Uterus (tissue), 4 donors: ENCODE measurements around the gene ATXN2. TPM values are rescaled to one million over a fixed set of nuclear protein-coding genes. Genes with fewer than 3 reads are reported as not detected.
A peak's percentile ranks its signal among the peaks of the same experiment; 100 is the strongest.

Source experiments
- DNase-seq, 2 donors: peaks; one replicate each; pipeline ENCODE4 v3.0.0-alpha.2; 2019 to 2020
- H3K27ac ChIP-seq, 2 donors: fragments of 200-600 bp; sonication (generic); 1 replicate in 1 of 2; 2 replicates in 1 of 2; pipeline ENCODE4 v1.5.1; 2016 to 2018
- H3K27me3 ChIP-seq, 2 donors: fragments of 200-600 bp; sonication (generic); one replicate each; pipeline ENCODE4 v1.5.1; 2018 to 2019; ENCODE audit warnings: control low read depth in 1 of 2
- H3K36me3 ChIP-seq, 2 donors: fragments of 200-600 bp; sonication (generic); one replicate each; pipeline ENCODE4 v1.5.1; 2019; ENCODE audit warnings: control low read depth in 1 of 2
- H3K4me1 ChIP-seq, 2 donors: fragments of 200-600 bp; sonication (generic); one replicate each; pipeline ENCODE4 v1.5.1; 2018 to 2019; ENCODE audit warnings: control low read depth in 1 of 2
- H3K4me3 ChIP-seq, 2 donors: fragments of 200-600 bp; sonication (generic); 1 replicate in 1 of 2; 2 replicates in 1 of 2; pipeline ENCODE4 v1.5.1; 2018 to 2019; ENCODE audit warnings: mild to moderate bottlenecking in 1 of 2
- H3K9me3 ChIP-seq, 2 donors: fragments of 200-600 bp; sonication (generic); one replicate each; pipeline ENCODE4 v1.5.1; 2019; ENCODE audit warnings: control low read depth in 1 of 2
- POLR2A ChIP-seq, 2 donors: fragments of 450-650 bp; IDR thresholded peaks; one replicate each; pipeline ENCODE4 v1.6.1; 2016; ENCODE audit warnings: antibody characterized with exemption in 2 of 2, mild to moderate bottlenecking in 1 of 2, moderate library complexity in 1 of 2
- intact Hi-C: fragments of 100-400 bp; cut with DNase I; formaldehyde crosslinking; loops from one replicate; pipeline ENCODE4 v1.15.1; 2023; ENCODE audit warnings: low total_unique reads
- total RNA-seq, 4 donors: library from RNA; depleted of rRNA in 3 of 4; stranded (reverse); fragments of >200 nt in 3 of 4; gene quantifications; one replicate each; pipeline versions ENCODE4 v1.1.0 to v1.2.4, GENCODE V29; 2014 to 2023
- TF ChIP-seq, protein P1 (sequence below), 4 experiments: fragments of 200-600 bp in 2 of 4; fragments of 450-650 bp in 2 of 4; sonication (generic) in 2 of 4; IDR thresholded peaks; one replicate each; pipeline ENCODE4 v1.5.1; 2016 to 2019; ENCODE audit warnings: antibody characterized with exemption in 4 of 4, mild to moderate bottlenecking in 2 of 4, moderate library complexity in 1 of 4
- donor health status: DM: yes; HTN: yes; CAD: no.

The ATXN2 gene
- total RNA-seq, 4 donors from 2014 or later = 37.1 to 112 (median 66.0) TPM

GRCh38 chr12:111430433-111431353, 168.4 kb downstream of the ATXN2 start:
- intact Hi-C loops = no loop called here
- Histone ChIP-seq H3K27ac (peak overlapping the region; percentile 74 to 90), H3K36me3 (no peaks in the 10 kb centered on the region), H3K4me3 (no peak overlapping the region), H3K4me1 (peaks cover 3 to 36% of the 10 kb centered on the region in 2 donors), H3K9me3 (no peaks in the 10 kb centered on the region), H3K27me3 (no peaks in the 10 kb centered on the region)
- TF ChIP-seq, protein P1, sequence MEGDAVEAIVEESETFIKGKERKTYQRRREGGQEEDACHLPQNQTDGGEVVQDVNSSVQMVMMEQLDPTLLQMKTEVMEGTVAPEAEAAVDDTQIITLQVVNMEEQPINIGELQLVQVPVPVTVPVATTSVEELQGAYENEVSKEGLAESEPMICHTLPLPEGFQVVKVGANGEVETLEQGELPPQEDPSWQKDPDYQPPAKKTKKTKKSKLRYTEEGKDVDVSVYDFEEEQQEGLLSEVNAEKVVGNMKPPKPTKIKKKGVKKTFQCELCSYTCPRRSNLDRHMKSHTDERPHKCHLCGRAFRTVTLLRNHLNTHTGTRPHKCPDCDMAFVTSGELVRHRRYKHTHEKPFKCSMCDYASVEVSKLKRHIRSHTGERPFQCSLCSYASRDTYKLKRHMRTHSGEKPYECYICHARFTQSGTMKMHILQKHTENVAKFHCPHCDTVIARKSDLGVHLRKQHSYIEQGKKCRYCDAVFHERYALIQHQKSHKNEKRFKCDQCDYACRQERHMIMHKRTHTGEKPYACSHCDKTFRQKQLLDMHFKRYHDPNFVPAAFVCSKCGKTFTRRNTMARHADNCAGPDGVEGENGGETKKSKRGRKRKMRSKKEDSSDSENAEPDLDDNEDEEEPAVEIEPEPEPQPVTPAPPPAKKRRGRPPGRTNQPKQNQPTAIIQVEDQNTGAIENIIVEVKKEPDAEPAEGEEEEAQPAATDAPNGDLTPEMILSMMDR (IDR thresholded peaks at IDR 0.05) = no peak
- no peak for TF ChIP-seq POLR2A (IDR thresholded peaks at IDR 0.05)
- DNase-seq = no peak

GRCh38 chr12:111429828-111430432, 169.2 kb downstream of the ATXN2 start:
- H3K27ac ChIP-seq = peak overlapping the region; percentile 74 to 90
- no peaks in the 10 kb centered on the region for H3K27me3 ChIP-seq
- H3K4me3 ChIP-seq = no peak overlapping the region
- H3K9me3 ChIP-seq = no peaks in the 10 kb centered on the region
- H3K36me3 ChIP-seq = no peaks in the 10 kb centered on the region
- TF ChIP-seq POLR2A (IDR thresholded peaks at IDR 0.05) = no peak
- TF ChIP-seq, protein P1 (IDR thresholded peaks at IDR 0.05) = no peak
- H3K4me1 ChIP-seq = peaks cover 3 to 29% of the 10 kb centered on the region in 2 donors
- DNase-seq = no peak
- intact Hi-C loops = no loop called here

DNA sequence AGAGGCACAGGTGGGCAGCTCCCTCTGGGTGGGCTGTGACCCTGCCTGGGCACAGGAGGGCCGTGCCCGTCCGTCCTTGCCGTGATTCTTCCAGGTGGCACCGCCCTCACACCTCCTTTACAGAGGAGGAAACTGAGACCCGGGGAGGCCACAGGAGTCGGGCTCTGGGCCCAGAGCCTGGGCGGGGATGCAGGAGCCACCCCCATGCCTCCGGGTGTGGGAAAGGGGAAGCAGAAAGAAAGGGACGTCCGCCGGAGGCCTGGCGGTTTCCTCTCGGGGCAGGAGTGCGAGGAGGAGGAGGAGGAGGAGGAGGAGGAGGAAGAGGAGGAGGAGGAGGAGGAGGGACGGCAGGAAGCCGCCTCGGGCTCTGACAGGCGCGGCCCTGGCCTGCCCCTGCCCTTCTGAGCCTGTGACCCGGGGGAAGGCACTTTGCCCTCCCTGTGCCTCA, 170.4 kb downstream of the ATXN2 start:
- no peak for DNase-seq

GRCh38 chr12:111428081-111428727, 170.9 kb downstream of the ATXN2 start:
- intact Hi-C loops = no loop called here
- H3K36me3 ChIP-seq = no peaks in the 10 kb centered on the region
- H3K27me3 ChIP-seq = no peaks in the 10 kb centered on the region
- no peak overlapping the region for H3K4me3 ChIP-seq
- TF ChIP-seq, protein P1 (IDR thresholded peaks at IDR 0.05) = no peak
- TF ChIP-seq POLR2A (IDR thresholded peaks at IDR 0.05) = no peak
- H3K4me1 ChIP-seq = peaks cover 3 to 21% of the 10 kb centered on the region in 2 donors
- peak overlapping the region; percentile 74 to 90 for H3K27ac ChIP-seq
- no peak for DNase-seq
- H3K9me3 ChIP-seq = no peaks in the 10 kb centered on the region

More for the DNA sequence above, 170.4 kb downstream of the ATXN2 start:
- Histone ChIP-seq H3K36me3 (no peaks in the 10 kb centered on the region), H3K4me3 (no peak overlapping the region), H3K9me3 (no peaks in the 10 kb centered on the region), H3K27ac (peak overlapping the region; percentile 74 to 90), H3K27me3 (no peaks in the 10 kb centered on the region), H3K4me1 (peaks cover 3 to 21% of the 10 kb centered on the region in 2 donors)
- TF ChIP-seq POLR2A (IDR thresholded peaks at IDR 0.05) = no peak
- TF ChIP-seq, protein P1 (IDR thresholded peaks at IDR 0.05) = no peak
- intact Hi-C loops = no loop called here
